ENCODE data around the gene GALK1.

Gene GALK1

GRCh38 chr17:75721463-75722011, 43.5 kb downstream of the GALK1 start:
- no peaks in the 10 kb centered on the region for H3K79me2 ChIP-seq (ENCODE audit: insufficient read depth, low read length)
- H2AFZ ChIP-seq (ENCODE audit: low read length), result 0 out of 2 replicates have a peak overlapping the region, but pooled peaks have one; percentile 36
- H3K27me3 ChIP-seq (ENCODE audit: insufficient read depth, low read length, poor library complexity, severe bottlenecking), result no peaks in the 10 kb centered on the region
- no peaks in the 10 kb centered on the region for H3F3A ChIP-seq (ENCODE audit: low read depth)
- H3K9ac ChIP-seq (ENCODE audit: low read depth, low read length, poor library complexity, severe bottlenecking), result no peak overlapping the region
- H3K4me2 ChIP-seq (ENCODE audit: low read depth, low read length, poor library complexity, severe bottlenecking), result no peak overlapping the region
- no peaks in the 10 kb centered on the region for H3K9me3 ChIP-seq (ENCODE audit: insufficient read depth, low read depth, low read length)
- no peak overlapping the region for H3K4me3 ChIP-seq (ENCODE audit: low read length, poor library complexity, severe bottlenecking)
- no peak for TF ChIP-seq EZH2phosphoT487 (IDR thresholded peaks at IDR 0.05; ENCODE audit: borderline replicate concordance)
- TF ChIP-seq, protein P1, sequence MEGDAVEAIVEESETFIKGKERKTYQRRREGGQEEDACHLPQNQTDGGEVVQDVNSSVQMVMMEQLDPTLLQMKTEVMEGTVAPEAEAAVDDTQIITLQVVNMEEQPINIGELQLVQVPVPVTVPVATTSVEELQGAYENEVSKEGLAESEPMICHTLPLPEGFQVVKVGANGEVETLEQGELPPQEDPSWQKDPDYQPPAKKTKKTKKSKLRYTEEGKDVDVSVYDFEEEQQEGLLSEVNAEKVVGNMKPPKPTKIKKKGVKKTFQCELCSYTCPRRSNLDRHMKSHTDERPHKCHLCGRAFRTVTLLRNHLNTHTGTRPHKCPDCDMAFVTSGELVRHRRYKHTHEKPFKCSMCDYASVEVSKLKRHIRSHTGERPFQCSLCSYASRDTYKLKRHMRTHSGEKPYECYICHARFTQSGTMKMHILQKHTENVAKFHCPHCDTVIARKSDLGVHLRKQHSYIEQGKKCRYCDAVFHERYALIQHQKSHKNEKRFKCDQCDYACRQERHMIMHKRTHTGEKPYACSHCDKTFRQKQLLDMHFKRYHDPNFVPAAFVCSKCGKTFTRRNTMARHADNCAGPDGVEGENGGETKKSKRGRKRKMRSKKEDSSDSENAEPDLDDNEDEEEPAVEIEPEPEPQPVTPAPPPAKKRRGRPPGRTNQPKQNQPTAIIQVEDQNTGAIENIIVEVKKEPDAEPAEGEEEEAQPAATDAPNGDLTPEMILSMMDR (conservative IDR thresholded peaks at IDR 0.05; ENCODE audit: low read length), result no peak
- no peaks in the 10 kb centered on the region for H3K9me2 ChIP-seq (replicated peaks; ENCODE audit: low read depth, low read length)
- H4K20me1 ChIP-seq (ENCODE audit: insufficient read depth, low read length, poor library complexity, severe bottlenecking), result no peaks in the 10 kb centered on the region
- no peaks in the 10 kb centered on the region for H3K4me1 ChIP-seq (ENCODE audit: insufficient read depth, low read length, poor library complexity, severe bottlenecking)
- H3K36me3 ChIP-seq (ENCODE audit: insufficient read depth, low read length), result no peaks in the 10 kb centered on the region

GRCh38 chr17:75720656-75721462, 44.1 kb downstream of the GALK1 start, which contains the start of gene ITGB4:
Gene ITGB4, plus strand, starts transcription at chr17:75721459. Its CDS starts 3,245 bp downstream, at chr17:75724704.
- Histone ChIP-seq H3K9me2 (replicated peaks; ENCODE audit: low read depth, low read length) (no peaks in the 10 kb centered on the region), H3K4me2 (ENCODE audit: low read depth, low read length, poor library complexity, severe bottlenecking) (peak within 1 kb of the TSS; percentile 71), H3K9me3 (ENCODE audit: insufficient read depth, low read depth, low read length) (no peaks in the 10 kb centered on the region), H3K27me3 (ENCODE audit: insufficient read depth, low read length, poor library complexity, severe bottlenecking) (no peaks in the 10 kb centered on the region), H3F3A (ENCODE audit: low read depth) (no peaks in the 10 kb centered on the region), H3K4me1 (ENCODE audit: insufficient read depth, low read length, poor library complexity, severe bottlenecking) (no peaks in the 10 kb centered on the region), H3K4me3 (ENCODE audit: low read length, poor library complexity, severe bottlenecking) (peak within 1 kb of the TSS; percentile 57), H2AFZ (ENCODE audit: low read length) (peak within 1 kb of the TSS; percentile 36), H4K20me1 (ENCODE audit: insufficient read depth, low read length, poor library complexity, severe bottlenecking) (no peaks in the 10 kb centered on the region), H3K79me2 (ENCODE audit: insufficient read depth, low read length) (no peaks in the 10 kb centered on the region), H3K36me3 (ENCODE audit: insufficient read depth, low read length) (no peaks in the 10 kb centered on the region), H3K9ac (ENCODE audit: low read depth, low read length, poor library complexity, severe bottlenecking) (no peak within 1 kb of the TSS)
- TF ChIP-seq EZH2phosphoT487 (IDR thresholded peaks at IDR 0.05; ENCODE audit: borderline replicate concordance), result no peak
- TF ChIP-seq, protein P1 (conservative IDR thresholded peaks at IDR 0.05; ENCODE audit: low read length), result no peak

- Histone ChIP-seq H3K4me1 (ENCODE audit: insufficient read depth, low read length, poor library complexity, severe bottlenecking) (no peaks in the 10 kb centered on the region), H3K36me3 (ENCODE audit: insufficient read depth, low read length) (no peaks in the 10 kb centered on the region), H3F3A (ENCODE audit: low read depth) (no peaks in the 10 kb centered on the region), H3K9me2 (replicated peaks; ENCODE audit: low read depth, low read length) (no peaks in the 10 kb centered on the region), H3K4me2 (ENCODE audit: low read depth, low read length, poor library complexity, severe bottlenecking) (no peak overlapping the region), H3K79me2 (ENCODE audit: insufficient read depth, low read length) (no peaks in the 10 kb centered on the region), H3K9me3 (ENCODE audit: insufficient read depth, low read depth, low read length) (no peaks in the 10 kb centered on the region), H3K27me3 (ENCODE audit: insufficient read depth, low read length, poor library complexity, severe bottlenecking) (no peaks in the 10 kb centered on the region), H2AFZ (ENCODE audit: low read length) (no peak overlapping the region), H4K20me1 (ENCODE audit: insufficient read depth, low read length, poor library complexity, severe bottlenecking) (no peaks in the 10 kb centered on the region), H3K4me3 (ENCODE audit: low read length, poor library complexity, severe bottlenecking) (no peak overlapping the region), H3K9ac (ENCODE audit: low read depth, low read length, poor library complexity, severe bottlenecking) (no peak overlapping the region)
- TF ChIP-seq, protein P1 (conservative IDR thresholded peaks at IDR 0.05; ENCODE audit: low read length), result no peak
- TF ChIP-seq EZH2phosphoT487 (IDR thresholded peaks at IDR 0.05; ENCODE audit: borderline replicate concordance), result no peak
Observed at GRCh38 chr17:75719732-75720131, 45.3 kb downstream of the GALK1 start.

All from Loucy (cell line).